Measurements from ENCODE around the gene GNAQ.

Gene GNAQ

DNA sequence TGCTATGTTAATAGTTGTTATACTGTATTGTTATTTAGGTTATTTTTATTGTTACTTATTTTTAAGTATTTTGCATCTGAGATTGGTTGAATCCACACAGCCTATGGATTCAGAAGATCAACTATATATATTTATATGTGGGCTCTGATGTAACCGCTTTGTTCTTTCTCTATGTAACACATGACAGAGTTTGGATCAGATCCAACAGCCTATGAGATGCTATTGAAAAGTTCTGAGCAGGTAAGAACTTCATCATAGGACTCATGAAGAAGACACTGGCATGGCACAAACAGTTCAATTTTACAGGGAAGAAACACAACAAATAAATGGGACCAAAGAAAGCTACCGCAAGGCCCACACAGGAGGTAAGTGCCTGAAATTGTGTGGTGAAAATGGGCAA is 93.4 kb downstream of the GNAQ start:
- TF ChIP-seq, protein P1, sequence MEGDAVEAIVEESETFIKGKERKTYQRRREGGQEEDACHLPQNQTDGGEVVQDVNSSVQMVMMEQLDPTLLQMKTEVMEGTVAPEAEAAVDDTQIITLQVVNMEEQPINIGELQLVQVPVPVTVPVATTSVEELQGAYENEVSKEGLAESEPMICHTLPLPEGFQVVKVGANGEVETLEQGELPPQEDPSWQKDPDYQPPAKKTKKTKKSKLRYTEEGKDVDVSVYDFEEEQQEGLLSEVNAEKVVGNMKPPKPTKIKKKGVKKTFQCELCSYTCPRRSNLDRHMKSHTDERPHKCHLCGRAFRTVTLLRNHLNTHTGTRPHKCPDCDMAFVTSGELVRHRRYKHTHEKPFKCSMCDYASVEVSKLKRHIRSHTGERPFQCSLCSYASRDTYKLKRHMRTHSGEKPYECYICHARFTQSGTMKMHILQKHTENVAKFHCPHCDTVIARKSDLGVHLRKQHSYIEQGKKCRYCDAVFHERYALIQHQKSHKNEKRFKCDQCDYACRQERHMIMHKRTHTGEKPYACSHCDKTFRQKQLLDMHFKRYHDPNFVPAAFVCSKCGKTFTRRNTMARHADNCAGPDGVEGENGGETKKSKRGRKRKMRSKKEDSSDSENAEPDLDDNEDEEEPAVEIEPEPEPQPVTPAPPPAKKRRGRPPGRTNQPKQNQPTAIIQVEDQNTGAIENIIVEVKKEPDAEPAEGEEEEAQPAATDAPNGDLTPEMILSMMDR (IDR thresholded peaks at IDR 0.05): no peak
- H3K4me1 ChIP-seq: peaks cover 0 to 45% (median 12%) of the 10 kb centered on the region in 4 donors
- no peak overlapping the region for H3K27ac ChIP-seq
- H3K27me3 ChIP-seq: no peaks in the 10 kb centered on the region
- no peaks in the 10 kb centered on the region for H3K36me3 ChIP-seq
- no peak overlapping the region for H3K4me3 ChIP-seq
- intact Hi-C loops (cut with DNase I; ENCODE audit: low total_unique reads): no loop called here
- no peak for DNase-seq
- no peaks in the 10 kb centered on the region for H3K9me3 ChIP-seq

DNA sequence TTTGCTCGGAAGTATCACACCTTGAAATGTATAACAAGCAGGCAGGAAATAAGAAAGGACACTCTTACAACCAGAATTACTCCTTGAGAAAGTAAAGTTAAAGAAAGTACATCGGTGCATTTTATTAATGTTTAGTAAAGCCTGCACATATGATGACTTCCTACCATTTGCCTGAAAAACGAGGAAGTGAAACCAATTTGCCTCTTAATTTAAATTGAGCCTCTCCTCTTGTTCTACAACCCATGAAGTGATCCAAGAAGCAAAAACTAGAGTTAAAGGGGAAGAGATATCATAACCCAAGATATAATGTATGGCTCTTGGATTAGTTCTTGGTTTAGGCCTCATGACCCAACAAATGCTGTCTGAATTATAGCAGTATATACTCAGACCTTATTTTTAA is 95.6 kb downstream of the GNAQ start:
- intact Hi-C loops (cut with DNase I; ENCODE audit: low total_unique reads): no loop called here
- no peak for DNase-seq
- H3K9me3 ChIP-seq: no peaks in the 10 kb centered on the region
- no peaks in the 10 kb centered on the region for H3K36me3 ChIP-seq
- no peak overlapping the region for H3K27ac ChIP-seq
- no peaks in the 10 kb centered on the region for H3K27me3 ChIP-seq
- H3K4me3 ChIP-seq: no peak overlapping the region
- peaks cover 0 to 49% (median 9%) of the 10 kb centered on the region in 4 donors for H3K4me1 ChIP-seq
- TF ChIP-seq, protein P1 (IDR thresholded peaks at IDR 0.05): no peak

DNA sequence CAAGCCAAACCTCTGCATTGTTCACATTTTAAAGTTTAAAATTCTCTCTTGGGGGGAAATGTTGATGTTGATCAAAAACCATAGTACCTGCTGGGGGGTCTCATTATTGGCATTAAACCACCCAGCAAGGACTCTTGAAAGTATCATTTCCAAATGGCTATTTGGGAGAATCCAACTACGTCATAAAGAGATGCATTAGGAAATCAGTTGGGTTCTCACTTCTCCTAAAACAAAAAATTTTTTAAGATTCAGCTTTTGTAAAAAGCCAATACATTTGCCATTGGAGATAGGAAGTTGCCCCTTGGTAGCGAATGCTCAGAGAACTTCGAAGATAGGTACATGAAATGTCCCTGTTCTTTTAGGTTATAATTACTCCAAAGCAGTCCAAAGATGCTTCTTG is 96.4 kb downstream of the GNAQ start:
- Histone ChIP-seq H3K27ac (no peak overlapping the region), H3K4me3 (no peak overlapping the region), H3K4me1 (peaks cover 0 to 50% (median 9%) of the 10 kb centered on the region in 4 donors), H3K36me3 (no peaks in the 10 kb centered on the region), H3K27me3 (no peaks in the 10 kb centered on the region), H3K9me3 (no peaks in the 10 kb centered on the region)
- intact Hi-C loops (cut with DNase I; ENCODE audit: low total_unique reads): no loop called here
- no peak for DNase-seq
- TF ChIP-seq, protein P1 (IDR thresholded peaks at IDR 0.05): no peak

DNA sequence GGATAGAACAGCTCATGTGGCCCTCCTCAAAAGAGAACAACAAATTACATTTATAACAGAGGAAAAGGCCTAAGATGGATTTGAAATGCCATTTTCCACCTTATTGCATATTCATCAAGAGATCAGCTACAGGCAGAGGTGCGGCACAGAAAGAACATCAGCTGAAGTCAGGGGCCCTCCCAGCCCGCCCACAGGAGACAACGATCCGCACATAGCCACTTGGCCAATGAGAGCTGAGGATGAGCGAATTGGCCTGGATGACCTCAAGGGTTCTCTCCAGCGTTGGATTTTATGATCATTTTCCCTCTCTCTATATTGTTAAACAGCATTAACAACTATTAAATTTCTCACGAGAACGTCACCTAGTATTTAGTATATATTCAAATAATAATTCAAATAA is 97.6 kb downstream of the GNAQ start:
- H3K36me3 ChIP-seq: no peaks in the 10 kb centered on the region
- peaks cover 0 to 43% (median 7%) of the 10 kb centered on the region in 4 donors for H3K4me1 ChIP-seq
- DNase-seq: no peak
- no peak overlapping the region for H3K4me3 ChIP-seq
- no peak overlapping the region for H3K27ac ChIP-seq
- no peaks in the 10 kb centered on the region for H3K9me3 ChIP-seq
- no peaks in the 10 kb centered on the region for H3K27me3 ChIP-seq
- TF ChIP-seq, protein P1 (IDR thresholded peaks at IDR 0.05): no peak
- intact Hi-C loops (cut with DNase I; ENCODE audit: low total_unique reads): no loop called here

DNA sequence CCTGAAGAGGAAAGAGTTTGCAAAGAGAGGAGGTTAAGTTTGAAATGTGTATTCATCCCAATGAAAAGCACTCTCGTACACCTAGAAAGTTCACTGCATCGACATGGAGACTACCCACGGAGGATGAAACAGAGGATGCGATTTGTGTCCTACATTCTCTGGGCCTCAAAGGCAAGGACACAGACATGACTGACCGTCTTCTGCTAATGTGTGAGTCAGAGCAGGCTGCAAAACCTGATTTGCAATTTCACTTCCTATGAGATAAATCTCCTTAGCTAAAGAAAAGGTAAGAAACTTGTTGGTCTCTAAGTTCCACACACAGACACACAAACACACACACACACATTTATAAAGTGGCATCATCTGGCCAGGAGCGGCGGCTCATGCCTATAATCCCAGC is 98.6 kb downstream of the GNAQ start:
- Histone ChIP-seq H3K36me3 (no peaks in the 10 kb centered on the region), H3K27ac (no peak overlapping the region), H3K9me3 (no peaks in the 10 kb centered on the region), H3K27me3 (no peaks in the 10 kb centered on the region), H3K4me1 (peaks cover 0 to 37% (median 3%) of the 10 kb centered on the region in 4 donors), H3K4me3 (no peak overlapping the region)
- TF ChIP-seq, protein P1 (IDR thresholded peaks at IDR 0.05): no peak
- no peak for DNase-seq
- intact Hi-C loops (cut with DNase I; ENCODE audit: low total_unique reads): no loop called here

DNA sequence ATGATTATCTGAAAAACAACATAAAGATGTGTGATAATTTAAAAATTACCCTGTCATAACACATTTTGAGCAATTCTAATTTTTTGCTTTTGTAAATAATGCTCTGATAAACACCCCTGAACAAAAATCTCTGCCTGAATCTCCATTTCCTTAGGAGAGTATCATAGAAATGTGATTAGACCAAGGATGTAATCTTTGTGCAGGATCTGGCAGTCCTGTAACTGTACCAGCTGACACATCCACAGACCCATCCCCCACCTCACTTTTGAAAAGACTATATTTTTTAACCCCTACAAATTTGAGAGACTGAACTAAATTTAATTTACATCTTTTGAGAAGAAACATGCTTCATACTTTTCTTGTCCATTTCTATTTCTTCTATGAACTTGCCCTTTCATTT is 101.7 kb downstream of the GNAQ start:
- no peak for DNase-seq
- peaks cover 0 to 52% (median 25%) of the 10 kb centered on the region in 4 donors for H3K4me1 ChIP-seq
- intact Hi-C loops (cut with DNase I; ENCODE audit: low total_unique reads): no loop called here

More for the DNA sequence above, 101.7 kb downstream of the GNAQ start:
- Histone ChIP-seq H3K27ac (no peak overlapping the region), H3K4me3 (no peak overlapping the region), H3K36me3 (no peaks in the 10 kb centered on the region), H3K9me3 (no peaks in the 10 kb centered on the region), H3K27me3 (no peaks in the 10 kb centered on the region)
- TF ChIP-seq, protein P1 (IDR thresholded peaks at IDR 0.05): no peak

Data from tibial artery (tissue), 4 donors.